Effector CD8-positive, alpha-beta T cell (primary cell): ENCODE data around the gene EAPP.
"Not testable (repeated sequence)": the region's sequence is repeated elsewhere in the genome, so short reads cannot be mapped to it uniquely, and the experiment has no call there.

Experiments used
- DNase-seq: peaks from one replicate; lab custom pipeline; 2025; lab: John Stamatoyannopoulos, UW
- total RNA-seq, 4 experiments: gene quantifications; one replicate each; lab custom pipeline; 2026; lab: John Stamatoyannopoulos, UW

EAPP gene
- 50.4 to 72.6 (median 64.3) reads per million in 4 experiments for total RNA-seq

DNA sequence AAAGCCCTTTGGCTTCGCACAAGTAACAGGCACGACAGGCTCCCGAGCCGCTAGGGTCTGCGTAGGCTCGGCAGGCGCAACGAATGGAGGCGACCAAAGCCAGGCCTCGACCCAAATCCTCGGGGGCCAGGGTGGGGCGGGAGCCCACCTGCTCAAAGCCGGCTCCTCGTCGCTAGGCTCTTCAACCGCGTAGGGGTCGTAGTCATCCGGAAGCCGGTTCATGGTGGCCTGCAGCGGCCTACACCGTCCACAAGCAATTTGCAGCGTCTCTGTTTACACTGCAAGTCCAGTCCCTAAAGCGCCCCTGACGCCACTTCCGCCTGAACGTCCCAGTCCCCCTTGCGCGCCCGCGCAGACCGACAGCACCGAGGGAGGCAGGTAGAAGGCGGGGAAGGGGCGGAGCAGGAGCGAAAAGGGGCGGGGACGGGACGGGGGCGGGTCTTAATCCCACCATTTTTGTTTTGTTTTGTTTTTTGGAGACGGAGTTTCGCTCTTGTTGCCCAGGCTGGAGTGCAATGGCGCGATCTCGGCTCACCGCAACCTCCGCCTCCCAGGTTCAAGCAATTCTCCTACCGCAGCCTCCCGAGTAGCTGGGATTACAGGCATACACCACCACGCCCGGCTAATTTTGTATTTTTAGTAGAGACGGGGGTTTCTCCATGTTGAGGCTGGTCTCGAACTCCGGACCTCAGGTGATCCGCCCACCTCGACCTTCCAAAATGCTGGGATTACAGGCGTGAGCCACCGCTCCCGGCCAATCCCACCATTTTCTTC, at the start of gene EAPP:
Gene EAPP (minus strand): TSS at position 295 of the 774 bp plus-strand sequence. CDS start 73 bp downstream, at position 222.
- no peak for DNase-seq

- no peak for DNase-seq
Measured at GRCh38 chr14:34583525-34583924, 44.0 kb upstream of the EAPP start.

DNA sequence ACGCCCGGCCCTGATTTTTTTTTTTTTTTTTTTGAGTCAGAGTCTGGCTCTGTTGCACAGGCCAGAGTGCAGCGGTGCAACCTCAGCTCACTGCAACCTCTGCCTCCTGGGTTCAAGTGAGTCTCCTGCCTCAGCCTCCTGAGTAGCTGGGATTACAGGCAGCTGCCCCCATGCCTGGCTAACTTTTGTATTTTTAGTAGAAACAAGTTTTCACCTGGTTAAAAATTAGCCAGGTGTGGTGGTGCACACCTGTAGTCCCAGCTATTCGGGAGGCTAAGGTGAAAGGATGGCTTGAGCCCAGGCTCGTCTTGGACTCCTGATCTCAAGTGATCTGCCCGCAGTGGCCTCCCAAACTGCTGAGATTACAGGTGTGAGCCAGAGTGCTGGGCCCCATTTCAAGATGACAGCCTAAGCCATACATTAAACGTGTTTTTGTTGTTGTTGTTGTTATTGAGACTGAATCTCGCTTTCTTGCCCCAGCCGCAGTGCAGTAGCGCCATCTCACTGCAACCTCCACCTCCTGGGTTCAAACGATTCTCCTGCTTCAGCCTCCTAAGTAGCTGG, 42.7 kb upstream of the EAPP start:
- DNase-seq, result no peak

- DNase-seq, result no peak
Measured at GRCh38 chr14:34580381-34580780, 40.9 kb upstream of the EAPP start.

DNA sequence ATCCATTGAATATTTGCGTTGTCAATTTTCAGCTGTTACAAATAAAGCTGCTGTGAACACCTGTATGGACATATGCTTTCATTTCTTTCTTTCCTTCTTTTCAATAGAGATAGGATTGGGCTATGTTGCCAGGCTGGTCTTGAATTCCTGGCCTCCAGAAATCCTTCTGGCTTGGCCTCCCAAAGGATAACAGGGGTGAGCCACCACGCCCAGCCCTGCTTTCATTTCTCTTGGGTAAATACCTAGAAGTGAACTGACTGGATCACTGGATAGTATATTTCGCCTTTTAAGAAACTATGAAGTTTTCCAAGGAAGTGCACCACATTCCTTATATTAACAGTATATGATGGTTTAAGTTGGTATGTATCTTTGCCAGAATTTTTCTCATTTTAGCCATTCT, 32.3 kb upstream of the EAPP start:
- no peak for DNase-seq

DNA sequence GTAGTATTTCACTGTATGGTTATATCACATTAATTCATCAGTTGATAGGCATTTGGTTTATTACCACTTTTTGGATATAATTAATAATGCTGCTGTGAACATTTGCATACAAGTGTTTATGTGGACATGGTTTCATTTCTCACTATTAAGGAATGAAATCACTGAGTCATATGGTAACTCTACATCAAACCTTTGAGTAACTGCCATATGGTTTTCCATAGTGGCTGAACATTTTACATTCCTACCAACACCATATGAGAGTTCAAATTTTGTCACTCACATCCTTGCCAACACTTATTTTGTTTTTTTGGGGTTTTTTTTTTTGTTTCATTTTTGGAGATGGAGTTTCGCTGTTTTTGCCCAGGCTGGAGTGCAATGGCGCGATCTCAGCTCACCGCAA, 30.2 kb upstream of the EAPP start:
- DNase-seq, result no peak

DNA sequence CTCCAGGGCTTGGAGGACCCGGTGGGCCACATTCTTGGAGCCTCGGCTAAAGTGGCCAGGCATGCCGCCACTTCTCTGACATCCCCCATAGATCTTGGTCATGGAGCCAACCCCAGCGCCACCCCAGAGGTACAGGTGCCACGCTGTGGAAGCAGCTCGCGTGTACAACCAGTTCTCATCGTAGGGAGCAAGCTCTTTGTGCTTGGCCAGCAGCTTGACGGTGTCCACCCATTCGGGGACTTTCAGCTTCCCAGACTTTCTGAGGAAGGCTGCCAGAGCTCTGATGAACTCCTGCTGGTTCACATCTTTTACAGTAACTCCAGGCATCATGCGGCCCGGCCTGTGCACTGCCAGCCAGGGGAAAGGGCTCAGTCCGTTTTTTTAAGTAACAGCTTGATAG, 29.3 kb upstream of the EAPP start:
- no peak for DNase-seq

GRCh38 chr14:34562776-34563150, 23.3 kb upstream of the EAPP start:
- no peak for DNase-seq

DNA sequence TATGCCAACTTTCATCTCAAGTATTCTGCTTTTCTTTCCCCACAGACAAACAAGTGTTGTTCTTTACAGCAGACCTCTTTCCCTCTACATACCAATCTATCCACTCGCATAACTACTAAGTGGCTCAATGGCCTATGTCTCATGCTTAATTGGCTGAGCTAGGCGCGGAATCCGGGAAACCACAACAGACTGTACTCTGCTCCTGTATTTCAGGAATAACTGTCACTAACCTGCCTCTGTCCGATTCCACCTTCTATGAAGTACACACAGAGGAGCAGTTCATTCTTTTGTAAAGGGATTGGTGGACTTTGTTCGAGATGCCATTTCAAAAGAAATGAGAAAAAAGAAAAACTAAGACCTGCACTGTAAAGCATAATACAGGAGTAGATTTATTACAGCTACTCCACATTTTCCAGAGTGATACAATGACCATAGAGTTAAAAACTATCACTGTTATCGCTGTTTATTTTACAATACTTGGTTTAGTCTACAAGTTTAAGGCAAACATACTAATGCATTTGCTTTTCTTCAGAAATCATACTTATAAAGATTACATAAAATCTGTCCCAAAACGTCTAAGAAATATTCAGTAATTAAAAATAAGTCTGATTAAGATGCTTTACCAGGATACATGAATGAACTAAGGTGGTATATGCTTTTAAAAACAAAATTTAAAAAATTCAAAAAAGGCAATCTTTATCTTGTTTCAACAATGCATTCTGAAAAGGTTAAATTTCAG, 22.7 kb upstream of the EAPP start:
- DNase-seq, result not testable (repeated sequence)

DNA sequence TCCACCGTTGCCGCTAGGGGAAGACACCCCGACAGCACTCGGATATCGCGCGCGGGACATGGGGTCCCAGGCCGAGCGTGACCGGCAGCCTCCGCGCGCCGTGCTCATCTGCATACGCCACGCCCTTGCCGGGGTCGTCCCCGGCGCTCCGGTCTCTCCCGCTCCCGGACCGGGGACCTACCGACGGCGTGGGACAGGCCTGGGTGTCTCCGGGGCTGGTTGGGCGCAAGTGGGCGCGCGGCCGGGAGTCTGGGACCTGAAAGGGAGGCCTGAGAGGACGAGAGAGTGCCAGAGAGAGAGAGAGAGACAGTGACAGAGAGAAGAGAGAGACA, 17.0 kb upstream of the EAPP start:
- not testable (repeated sequence) for DNase-seq

- DNase-seq, result not testable (repeated sequence)
Measured at GRCh38 chr14:34555583-34556497, 16.3 kb upstream of the EAPP start.

DNA sequence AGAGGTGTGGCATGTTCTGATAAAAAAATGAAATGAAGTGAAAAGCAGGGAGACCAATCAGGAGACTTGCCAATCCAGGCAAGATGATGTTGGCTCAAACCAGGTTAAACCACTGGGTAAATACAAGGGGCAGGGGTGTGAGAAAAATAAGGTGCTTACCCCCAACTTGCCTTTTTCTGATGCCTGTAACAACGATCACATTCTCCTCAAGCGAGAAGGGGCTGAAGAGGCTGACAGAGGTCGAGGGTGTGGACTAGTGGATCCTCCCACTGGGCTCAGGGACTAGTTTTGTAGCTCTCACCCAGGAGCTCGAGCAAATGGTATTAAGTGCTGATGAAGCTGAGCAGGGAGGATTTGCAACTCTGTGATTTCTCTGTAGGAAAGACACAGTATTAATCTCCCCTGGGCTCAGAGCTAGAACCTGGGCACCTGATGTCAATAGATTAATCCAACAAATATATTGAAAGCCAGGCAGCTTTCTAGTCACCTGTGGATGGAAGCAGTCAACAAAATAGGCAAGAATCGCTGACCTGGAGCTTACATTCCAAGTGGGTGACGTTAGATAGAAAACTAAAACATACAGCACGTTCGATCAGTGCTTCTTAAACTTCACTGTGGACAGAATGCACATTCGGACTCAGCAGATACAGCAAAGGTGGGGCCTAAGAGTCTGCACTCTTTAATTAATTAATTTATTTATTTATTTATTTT, 15.2 kb upstream of the EAPP start:
- no peak for DNase-seq

DNA sequence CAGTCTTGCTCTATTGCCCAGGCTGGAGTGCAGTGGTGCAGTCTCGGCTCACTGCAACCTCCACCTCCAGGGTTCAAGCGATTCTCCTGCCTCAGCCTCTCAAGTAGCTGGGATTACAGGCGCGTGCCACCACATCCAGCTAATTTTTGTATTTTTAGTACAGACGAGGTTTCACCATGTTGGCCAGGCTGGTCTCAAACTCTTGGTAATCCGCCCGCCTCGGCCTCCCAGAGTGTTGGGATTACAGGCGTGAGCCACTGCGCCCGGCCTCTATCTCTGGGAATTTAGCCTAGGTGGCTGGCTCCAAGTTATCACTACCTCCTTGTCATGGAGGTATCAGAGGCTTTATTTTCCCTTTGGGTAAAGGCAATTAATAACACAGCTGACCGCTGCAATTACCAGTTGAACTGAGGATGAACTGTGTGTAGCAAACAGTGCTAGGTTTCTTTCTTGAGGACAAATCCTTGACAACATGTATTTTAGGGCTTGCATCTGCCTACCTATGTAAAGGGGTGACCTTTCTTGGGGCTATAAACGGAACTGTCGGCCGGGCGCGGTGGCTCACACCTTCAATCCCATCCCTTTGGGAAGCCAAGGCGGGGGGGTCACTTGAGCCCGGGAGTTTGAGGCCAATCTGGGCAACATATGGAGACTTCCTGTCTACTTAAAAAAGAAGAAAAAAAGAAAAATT, 9.9 kb upstream of the EAPP start:
- DNase-seq, result not testable (repeated sequence)

- DNase-seq, result no peak
Measured at GRCh38 chr14:34548472-34548981, 9.0 kb upstream of the EAPP start.

DNA sequence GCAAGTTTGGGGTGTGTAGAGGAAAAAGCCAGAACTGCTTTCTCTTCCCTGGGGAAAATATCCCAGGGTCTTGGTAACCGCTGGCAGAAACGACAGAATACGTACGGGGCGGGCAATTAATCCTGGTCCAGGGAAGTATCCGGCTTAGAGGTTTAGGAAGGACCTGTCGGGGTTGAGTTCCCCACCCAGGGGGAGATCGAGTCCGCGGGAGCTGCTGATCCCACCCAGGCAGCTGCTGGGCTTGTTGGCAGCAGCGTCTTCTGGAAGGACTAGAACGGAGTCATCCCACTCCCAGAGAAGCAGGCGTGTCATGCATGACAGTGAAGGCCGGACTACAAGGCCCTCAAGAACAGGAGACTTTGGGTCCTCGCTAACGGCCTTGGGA, 7.6 kb upstream of the EAPP start:
- DNase-seq, result not testable (repeated sequence)

DNA sequence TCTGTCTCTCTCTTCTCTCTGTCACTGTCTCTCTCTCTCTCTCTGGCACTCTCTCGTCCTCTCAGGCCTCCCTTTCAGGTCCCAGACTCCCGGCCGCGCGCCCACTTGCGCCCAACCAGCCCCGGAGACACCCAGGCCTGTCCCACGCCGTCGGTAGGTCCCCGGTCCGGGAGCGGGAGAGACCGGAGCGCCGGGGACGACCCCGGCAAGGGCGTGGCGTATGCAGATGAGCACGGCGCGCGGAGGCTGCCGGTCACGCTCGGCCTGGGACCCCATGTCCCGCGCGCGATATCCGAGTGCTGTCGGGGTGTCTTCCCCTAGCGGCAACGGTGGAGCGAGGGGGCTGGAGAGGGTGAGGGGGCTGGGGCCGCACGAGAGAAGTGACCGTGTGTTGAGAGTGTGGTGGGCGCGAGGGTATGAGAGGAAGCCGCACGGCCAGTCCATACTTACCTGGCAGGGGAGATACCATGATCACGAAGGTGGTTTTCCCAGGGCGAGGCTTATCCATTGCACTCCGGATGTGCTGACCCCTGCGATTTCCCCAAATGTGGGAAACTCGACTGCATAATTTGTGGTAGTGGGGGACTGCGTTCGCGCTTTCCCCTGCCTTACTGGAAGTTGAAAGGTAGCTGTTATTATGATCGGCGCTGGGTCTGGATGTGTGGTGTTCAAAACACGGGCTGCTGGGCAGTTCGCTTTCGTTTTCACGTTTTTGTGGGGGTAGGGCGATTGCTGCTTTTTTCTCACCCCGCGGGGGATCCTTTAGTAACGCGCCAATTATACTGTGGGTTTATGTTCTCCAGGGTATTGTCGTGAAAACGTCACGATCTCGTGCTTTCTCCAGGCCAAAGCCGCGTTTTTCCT, 7.0 kb upstream of the EAPP start:
- DNase-seq, result not testable (repeated sequence)

GRCh38 chr14:34540181-34541059, 919 bp upstream of the EAPP start:
- not testable (repeated sequence) for DNase-seq

DNA sequence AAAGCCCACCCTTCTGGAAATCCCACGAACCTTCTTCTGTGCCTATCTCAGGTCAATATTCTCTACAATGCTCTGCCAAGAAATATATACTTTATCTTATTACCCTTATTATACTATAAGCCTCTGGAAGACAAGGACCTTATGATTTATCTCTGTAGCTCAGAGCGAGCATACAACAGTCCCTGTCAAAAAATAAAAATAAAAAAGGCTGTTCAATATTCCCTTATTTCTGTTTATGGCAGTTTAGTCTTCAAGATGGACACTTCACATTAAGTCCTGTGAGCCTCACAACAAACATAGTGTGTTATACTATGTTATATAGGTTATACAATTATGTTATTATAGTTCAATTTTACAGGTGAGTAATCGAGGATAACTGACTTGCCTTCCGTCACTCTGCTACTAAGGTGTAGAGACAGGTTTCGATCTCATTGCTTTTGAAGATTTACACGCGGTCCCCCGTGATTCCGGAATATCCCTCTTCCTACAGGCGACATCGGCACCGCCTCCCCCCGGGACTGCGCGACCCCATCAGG, 562 bp downstream of the EAPP start:
- no peak for DNase-seq
